SK-N-MC (cell line): ENCODE data around the gene MYB.

Source experiments
- EZH2 ChIP-seq: fragments of 200-600 bp; sonication (generic); IDR thresholded peaks from one replicate; pipeline ENCODE4 v1.6.1; 2017; ENCODE audit warnings: antibody characterized with exemption
- FOXP2 ChIP-seq: optimal IDR thresholded peaks from 2 replicates; pipeline ENCODE3; 2011; ENCODE audit warnings: mild to moderate bottlenecking, moderate library complexity; ENCODE audit not compliant: insufficient read depth; ENCODE audit errors: extremely low read length, control extremely low read depth
- POLR2AphosphoS5 ChIP-seq: IDR thresholded peaks from 2 replicates; pipeline ENCODE4 v1.6.1; 2012; ENCODE audit warnings: mild to moderate bottlenecking, low read depth, low read length, borderline replicate concordance

DNA sequence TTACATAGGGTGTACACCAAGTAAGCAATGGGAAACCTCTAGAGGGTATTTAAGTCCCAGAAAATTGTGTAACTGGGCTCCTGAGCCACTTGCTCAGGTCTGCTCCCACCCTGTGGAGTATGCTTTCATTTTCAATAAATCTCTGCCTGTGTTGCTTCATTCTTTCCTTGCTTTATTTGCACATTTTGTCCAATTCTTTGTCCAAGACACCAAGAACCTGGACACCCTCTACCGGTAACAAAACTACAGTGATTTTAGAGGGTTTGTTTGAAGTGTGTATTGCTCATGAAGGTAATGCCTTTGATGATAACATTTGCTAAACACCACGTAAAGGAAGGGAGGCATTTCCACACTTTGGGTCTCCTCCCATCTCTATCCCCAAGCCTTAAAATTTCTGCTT lies 46.2 kb downstream of the MYB start:
- TF ChIP-seq POLR2AphosphoS5 (no peak), EZH2 (no peak), FOXP2 (no peak)
